ENCODE results near the gene ZNF618.

The ZNF618 gene

GRCh38 chr9:113885183-113886025 is 9.3 kb downstream of the ZNF618 start:
- DNase-seq: no peak

GRCh38 chr9:113886026-113886369 is 9.9 kb downstream of the ZNF618 start:
- DNase-seq: no peak

GRCh38 chr9:113886466-113886865 is 10.4 kb downstream of the ZNF618 start:
- DNase-seq: peak; percentile 12

GRCh38 chr9:113886933-113887332 is 10.8 kb downstream of the ZNF618 start:
- no peak for DNase-seq

GRCh38 chr9:113887436-113887835 is 11.3 kb downstream of the ZNF618 start:
- no peak for DNase-seq

GRCh38 chr9:113888336-113888735 is 12.2 kb downstream of the ZNF618 start:
- DNase-seq: no peak

- no peak for DNase-seq
Observed at GRCh38 chr9:113888976-113889375, 12.9 kb downstream of the ZNF618 start.

GRCh38 chr9:113890704-113891103 is 14.6 kb downstream of the ZNF618 start:
- no peak for DNase-seq

GRCh38 chr9:113892861-113893491 is 16.9 kb downstream of the ZNF618 start:
- no peak for DNase-seq

GRCh38 chr9:113894166-113894565 is 18.1 kb downstream of the ZNF618 start:
- DNase-seq: no peak

- DNase-seq: no peak
Observed at GRCh38 chr9:113895526-113895925, 19.4 kb downstream of the ZNF618 start.

- DNase-seq: no peak
Observed at GRCh38 chr9:113896713-113897112, 20.6 kb downstream of the ZNF618 start.

- DNase-seq: no peak
Observed at GRCh38 chr9:113898151-113898550, 22.0 kb downstream of the ZNF618 start.

- DNase-seq: no peak
Observed at GRCh38 chr9:113898596-113898995, 22.5 kb downstream of the ZNF618 start.

- DNase-seq: no peak
Observed at GRCh38 chr9:113899205-113899604, 23.1 kb downstream of the ZNF618 start.

- DNase-seq: no peak
Observed at GRCh38 chr9:113901221-113901688, 25.1 kb downstream of the ZNF618 start.

- no peak for DNase-seq
Observed at GRCh38 chr9:113903514-113904077, 27.5 kb downstream of the ZNF618 start.

- no peak for DNase-seq
Observed at GRCh38 chr9:113906411-113907110, 30.5 kb downstream of the ZNF618 start.

- no peak for DNase-seq
Observed at GRCh38 chr9:113907282-113907681, 31.2 kb downstream of the ZNF618 start.

GRCh38 chr9:113909421-113909820 is 33.3 kb downstream of the ZNF618 start:
- DNase-seq: no peak

GRCh38 chr9:113910036-113910639 is 34.0 kb downstream of the ZNF618 start:
- no peak for DNase-seq

- DNase-seq: no peak
Observed at GRCh38 chr9:113911850-113912557, 35.9 kb downstream of the ZNF618 start.
